Activated CD8-positive, alpha-beta memory T cell treated with anti-CD3 and anti-CD28 coated beads for 1 hour (primary cell): ENCODE measurements around the gene ARHGAP20.
"Not testable (repeated sequence)": the region's sequence is repeated elsewhere in the genome, so short reads cannot be mapped to it uniquely, and the experiment has no call there.

ENCODE experiments used
- DNase-seq, 2 donors: peaks; one replicate each; pipeline ENCODE4 v3.0.0-alpha.2; 2020; ENCODE audit warnings: low read depth in 1 of 2; ENCODE audit errors: extremely low read depth in 1 of 2

ARHGAP20 gene

DNA sequence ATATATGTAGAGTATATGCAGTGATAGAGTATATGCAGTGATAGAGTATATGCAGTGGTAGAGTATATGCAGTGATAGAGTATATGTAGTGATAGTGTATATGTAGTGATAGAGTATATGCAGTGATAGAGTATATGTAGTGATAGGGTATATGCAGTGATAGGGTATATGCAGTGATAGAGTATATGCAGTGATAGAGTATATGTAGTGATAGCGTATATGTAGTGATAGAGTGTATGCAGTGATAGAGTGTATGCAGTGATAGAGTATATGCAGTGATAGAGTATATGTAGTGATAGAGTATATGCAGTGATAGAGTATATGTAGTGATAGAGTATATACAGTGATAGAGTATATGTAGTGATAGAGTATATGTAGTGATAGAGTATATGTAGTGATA, 92.9 kb downstream of the ARHGAP20 start:
- DNase-seq = not testable (repeated sequence)

- DNase-seq = no peak
These were observed 98.2 kb downstream of the ARHGAP20 start for GRCh38 chr11:110614031-110614430.

GRCh38 chr11:110613197-110613918, 98.9 kb downstream of the ARHGAP20 start:
- no peak for DNase-seq

DNA sequence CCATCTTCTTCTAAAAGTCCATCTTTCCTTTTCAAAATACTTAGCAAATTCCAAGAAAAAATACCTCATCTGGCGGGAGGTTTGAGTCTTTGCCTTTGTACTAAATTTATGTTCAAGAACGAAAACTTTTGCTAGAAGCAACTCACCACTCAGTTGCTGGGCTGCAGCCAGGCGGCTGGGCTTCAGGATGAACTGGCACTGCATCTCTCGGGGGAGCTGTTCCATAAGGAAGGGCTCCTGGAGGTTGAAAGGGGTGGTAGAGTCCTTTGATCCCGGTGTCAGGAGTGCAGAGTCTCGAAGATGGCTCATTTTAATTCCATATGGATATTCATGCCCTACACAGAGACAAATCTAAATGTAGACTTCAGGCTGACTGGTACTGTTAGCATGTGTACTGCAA, 105.8 kb downstream of the ARHGAP20 start:
- no peak for DNase-seq

- no peak for DNase-seq
These were observed 110.3 kb downstream of the ARHGAP20 start for GRCh38 chr11:110601936-110602335.

- no peak for DNase-seq
These were observed 111.9 kb downstream of the ARHGAP20 start for GRCh38 chr11:110600322-110600721.

DNA sequence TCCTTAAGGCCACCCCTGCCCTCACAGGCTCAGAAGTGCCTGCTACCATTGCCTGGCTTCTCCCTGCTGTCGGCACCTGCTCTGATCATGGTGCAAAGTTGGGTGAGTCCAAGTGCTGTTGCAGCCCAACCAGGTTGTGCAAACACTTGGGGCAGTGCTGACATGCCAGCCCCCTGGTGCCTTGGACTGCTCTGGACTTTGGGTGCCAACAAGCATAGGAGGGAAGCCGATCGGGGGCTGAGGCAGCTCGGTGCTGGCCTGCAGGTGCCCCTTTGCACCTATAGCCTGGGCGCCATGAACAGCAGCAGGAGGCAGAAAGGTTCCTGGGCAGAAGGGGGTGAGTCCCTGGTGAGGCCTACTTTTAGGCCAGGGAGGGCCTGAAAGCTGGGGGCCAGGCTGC, 113.0 kb downstream of the ARHGAP20 start:
- DNase-seq = no peak

- DNase-seq = no peak
These were observed 113.5 kb downstream of the ARHGAP20 start for GRCh38 chr11:110598725-110599124.

DNA sequence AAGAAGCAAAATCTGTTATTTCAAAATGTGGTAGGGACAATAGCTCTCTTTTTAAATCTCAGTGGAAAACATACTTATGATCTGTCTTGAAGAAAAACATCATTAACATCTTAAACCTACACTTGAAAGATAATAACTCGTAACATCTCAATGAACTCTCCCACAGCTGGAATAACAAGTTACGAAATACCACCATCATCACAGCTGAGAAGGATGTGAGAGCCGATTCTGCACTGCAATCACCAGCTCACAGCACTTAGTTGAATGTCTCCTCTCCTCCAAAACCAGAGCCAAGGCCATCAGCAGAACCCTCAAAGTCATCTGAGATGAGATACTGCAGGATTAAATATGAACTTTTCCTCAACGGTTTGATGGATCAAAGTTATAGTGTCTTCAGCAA, 124.3 kb downstream of the ARHGAP20 start:
- DNase-seq = no peak

GRCh38 chr11:110587129-110587528, 125.1 kb downstream of the ARHGAP20 start:
- no peak for DNase-seq

DNA sequence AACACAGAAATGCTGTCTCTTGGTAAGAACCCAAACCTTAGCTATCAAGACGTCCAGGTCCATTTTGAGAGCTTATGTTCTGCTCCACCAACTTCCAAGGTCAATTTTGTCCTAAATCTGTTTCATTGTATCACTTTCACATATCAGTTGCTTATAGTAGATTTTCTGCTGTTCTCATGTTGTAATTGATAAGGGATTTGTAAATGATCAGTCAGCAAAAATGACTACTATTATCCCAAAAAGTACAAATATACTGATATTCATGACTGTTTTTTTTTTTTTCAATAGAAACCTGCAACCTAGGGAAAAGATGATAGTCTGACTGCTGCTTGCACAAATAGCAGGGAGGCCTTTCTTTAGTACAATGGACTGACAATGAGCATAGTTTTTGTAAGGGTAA, 128.1 kb downstream of the ARHGAP20 start:
- DNase-seq = no peak

DNA sequence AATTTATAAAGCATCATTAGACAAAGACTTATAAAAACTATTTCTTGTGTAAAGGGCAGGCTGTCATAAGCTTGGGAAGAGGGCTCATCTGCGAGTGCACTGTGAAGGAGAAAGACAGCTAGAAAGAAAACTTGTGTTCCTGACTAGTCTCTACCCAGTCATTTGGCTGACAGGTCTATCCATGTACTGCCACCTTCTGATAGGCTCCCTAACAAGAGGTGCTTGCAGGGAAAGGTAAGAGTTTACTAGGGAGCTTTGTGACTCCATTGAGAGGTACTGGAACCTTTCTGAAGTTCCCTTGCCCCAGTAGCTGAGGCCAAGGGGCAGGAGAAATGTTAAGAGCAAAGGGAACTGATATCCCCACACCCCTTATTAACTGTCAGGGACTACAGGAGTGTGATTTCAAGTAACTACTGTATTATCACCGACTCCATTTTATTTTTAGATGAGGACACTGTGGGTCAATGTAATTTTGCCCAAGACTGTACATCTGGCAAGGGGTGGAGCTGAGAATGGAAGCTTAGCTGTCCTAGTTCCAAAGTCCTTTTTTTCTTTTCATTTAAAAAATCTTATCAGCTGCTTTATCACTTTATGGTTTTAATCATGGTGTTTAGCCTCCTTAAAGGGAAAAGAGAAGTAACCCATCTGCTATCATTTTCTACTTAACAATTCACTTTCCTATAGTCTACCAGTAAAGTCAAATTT, 129.4 kb downstream of the ARHGAP20 start:
- DNase-seq = no peak

- DNase-seq = no peak
These were observed 131.7 kb downstream of the ARHGAP20 start for GRCh38 chr11:110580571-110580970.

GRCh38 chr11:110573411-110573810, 138.8 kb downstream of the ARHGAP20 start:
- DNase-seq = no peak

DNA sequence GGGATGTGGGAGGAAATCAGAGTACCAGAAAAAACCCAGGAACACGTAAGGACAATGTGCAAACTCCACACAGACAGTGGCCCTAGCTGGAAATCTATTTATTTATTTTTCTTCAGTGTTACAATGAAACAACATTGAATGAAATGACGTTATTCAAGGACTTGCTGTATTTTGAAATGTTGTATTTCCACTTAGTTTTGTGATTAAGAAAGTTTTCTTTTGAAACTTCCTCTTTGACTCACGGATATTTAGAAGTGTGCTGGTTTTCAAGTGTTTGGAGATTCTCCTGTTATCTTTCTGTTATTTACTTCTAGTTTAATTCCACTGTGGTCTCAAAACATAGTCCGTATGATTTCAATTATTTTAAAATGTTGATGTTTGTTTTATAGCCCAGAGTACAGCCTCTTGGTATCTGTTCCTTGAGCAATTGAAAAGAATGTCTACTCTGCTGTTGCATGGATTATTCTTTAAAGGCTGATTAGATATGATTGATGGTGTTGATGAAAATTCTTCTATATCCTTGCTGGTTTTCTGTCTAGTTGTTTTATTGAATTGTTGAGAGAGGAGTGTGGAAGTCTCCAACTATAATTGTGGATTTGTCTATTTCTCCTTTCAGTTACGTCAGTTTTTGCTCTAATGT, 141.0 kb downstream of the ARHGAP20 start:
- DNase-seq = no peak

DNA sequence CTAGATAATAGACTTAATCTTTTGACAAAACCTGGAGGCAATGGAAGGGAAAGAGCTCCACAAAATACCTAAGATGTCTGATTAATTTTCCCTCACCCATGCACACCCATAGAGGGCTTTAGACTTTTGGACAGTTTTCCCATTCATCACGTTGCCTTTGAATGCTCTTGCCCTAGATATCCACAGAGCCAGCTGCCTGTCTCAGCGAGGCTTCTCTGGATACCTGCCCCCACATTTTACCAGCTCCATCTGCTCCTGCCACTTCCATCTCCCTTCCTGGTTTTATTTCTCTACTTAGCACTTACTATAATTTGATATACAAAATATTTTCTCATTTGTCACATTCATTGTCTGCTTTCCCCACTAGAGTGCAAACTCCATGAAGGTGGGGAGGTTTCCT, 145.7 kb downstream of the ARHGAP20 start:
- DNase-seq = no peak

DNA sequence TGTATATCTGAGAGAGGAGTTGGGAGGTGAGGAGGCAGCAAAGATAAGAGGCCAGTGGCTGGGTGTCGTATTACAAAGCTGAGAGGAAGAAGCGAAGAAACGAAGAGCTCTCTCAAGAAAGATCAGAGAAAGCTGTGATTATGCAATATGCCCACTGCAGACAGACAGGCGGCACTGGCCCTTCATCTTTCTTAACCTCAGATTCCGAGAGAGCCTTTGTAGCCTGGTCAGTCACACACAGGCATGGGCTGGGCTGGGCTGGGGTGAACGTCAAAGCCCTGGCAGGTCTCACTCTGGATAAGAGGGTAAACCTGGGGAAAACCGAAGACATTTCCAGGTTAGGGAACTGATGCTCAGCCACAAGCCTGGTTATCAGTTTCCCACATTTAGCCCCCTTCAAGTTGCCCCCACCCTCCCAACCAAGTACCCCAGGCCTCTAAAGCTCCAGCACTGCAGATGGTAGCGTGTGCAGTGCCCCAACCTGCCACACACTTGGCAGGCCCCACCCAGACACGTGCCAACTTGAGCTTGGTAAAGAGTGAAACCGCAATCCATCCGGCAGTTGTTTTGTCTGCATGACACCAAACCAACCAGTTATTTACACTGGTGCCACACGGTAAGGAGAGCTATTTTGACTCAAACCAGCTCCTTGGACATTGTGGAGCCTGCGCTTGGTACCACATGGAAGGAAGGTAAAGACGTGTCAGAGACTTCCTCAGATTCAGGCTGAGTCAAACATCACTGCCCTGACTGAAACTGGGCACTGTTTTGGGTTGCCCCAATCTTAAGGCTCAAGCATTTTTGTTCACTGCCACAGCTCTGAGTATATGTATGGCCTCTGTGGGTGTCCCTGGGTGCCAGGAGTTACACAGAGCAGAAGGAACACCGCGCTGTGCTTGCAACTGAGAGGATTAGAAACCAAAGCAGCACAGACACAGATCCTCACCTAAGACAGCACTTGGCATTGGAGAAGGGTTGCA, 146.6 kb downstream of the ARHGAP20 start:
- no peak for DNase-seq

GRCh38 chr11:110564676-110565356, 147.4 kb downstream of the ARHGAP20 start:
- DNase-seq = no peak

GRCh38 chr11:110544779-110545178, 167.5 kb downstream of the ARHGAP20 start:
- no peak for DNase-seq

DNA sequence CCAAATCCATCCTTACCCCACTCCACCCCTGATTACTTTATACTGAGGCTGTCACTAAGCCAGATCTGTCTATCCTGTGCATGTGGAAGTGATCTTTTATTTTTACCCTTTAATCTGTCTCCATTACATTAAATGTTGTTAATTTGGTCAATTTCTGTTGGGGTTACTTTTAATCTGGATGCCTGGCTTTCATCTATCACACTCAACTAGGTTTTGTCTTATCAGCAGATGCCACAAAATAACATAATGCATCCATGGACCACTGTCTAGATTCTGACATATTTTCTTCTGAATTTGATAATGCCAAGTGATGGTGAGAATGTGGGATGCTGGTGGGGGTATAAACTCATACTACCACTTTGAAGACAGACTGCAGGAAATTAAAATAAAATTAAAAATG, 174.1 kb downstream of the ARHGAP20 start:
- DNase-seq = no peak
